ENCODE results near the gene PTPN4. TPM values are rescaled to one million over a fixed set of nuclear protein-coding genes. Genes with fewer than 3 reads are reported as not detected.
A peak's percentile ranks its signal among the peaks of the same experiment; 100 is the strongest.

The PTPN4 gene
- total RNA-seq, 2 donors from 2014 or later = 38.0 to 46.5 TPM

DNA sequence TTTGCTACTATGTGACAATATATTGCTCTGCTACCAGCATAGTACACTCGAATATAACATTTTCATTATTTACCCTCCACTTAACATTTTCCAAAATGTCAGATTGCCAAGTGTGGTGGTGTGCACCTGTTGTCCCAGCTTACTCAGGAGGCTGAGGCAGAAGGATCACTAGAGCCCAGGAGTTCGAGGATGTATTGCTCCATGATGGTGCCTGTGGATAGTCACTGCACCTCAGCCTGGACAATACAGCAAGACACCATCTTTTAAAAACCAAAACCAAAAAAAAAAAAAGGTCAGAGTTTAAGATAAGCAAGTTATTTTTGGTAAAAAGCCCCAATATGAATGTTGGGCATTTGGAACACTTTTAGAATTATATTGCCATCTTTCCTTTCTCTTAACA lies 178.0 kb downstream of the PTPN4 start:
- ATAC-seq (replicated peaks in 1 of 2) (no peak), DNase-seq (no peak)
- peaks cover 0 to 1% of the 10 kb centered on the region in 2 donors for H3K9me3 Mint-ChIP-seq
- no peaks in the 10 kb centered on the region for H3K27me3 Mint-ChIP-seq (ENCODE audit: low read depth)
- no peak overlapping the region for H3K4me3 Mint-ChIP-seq
- H3K36me3 Mint-ChIP-seq (ENCODE audit: insufficient read depth in 2 of 2) = peaks cover 5 to 20% of the 10 kb centered on the region in 2 donors
- peaks cover under 1% of the 10 kb centered on the region for H3K4me1 Mint-ChIP-seq (ENCODE audit: low read depth)
- no peak overlapping the region for H3K27ac Mint-ChIP-seq

DNA sequence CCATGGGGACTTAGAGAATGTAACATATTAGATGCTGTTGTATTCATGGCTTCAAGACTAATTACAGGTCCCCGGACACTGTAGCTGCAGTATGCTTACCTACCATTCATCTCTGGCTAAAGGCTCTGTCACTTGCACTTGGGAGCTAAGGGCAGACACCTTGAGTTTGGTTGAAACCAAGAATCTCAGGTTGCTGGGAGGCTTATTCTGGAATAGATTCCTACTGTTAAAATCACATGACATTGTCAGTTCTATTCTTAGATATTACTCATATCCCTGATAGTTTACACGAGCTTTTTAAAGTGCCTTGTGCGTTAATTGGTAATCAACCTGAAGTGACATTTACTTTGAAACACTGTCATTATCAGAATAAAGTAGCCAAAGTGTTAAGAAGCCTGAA lies 180.2 kb downstream of the PTPN4 start:
- Mint-ChIP-seq H3K4me3 (no peak overlapping the region), H3K4me1 (ENCODE audit: low read depth) (peaks cover 5% of the 10 kb centered on the region), H3K9me3 (peaks cover 0 to 1% of the 10 kb centered on the region in 2 donors), H3K36me3 (ENCODE audit: insufficient read depth in 2 of 2) (peaks cover 5 to 18% of the 10 kb centered on the region in 2 donors), H3K27ac (no peak overlapping the region), H3K27me3 (ENCODE audit: low read depth) (no peaks in the 10 kb centered on the region)
- DNase-seq (no peak), ATAC-seq (replicated peaks in 1 of 2) (no peak)

DNA sequence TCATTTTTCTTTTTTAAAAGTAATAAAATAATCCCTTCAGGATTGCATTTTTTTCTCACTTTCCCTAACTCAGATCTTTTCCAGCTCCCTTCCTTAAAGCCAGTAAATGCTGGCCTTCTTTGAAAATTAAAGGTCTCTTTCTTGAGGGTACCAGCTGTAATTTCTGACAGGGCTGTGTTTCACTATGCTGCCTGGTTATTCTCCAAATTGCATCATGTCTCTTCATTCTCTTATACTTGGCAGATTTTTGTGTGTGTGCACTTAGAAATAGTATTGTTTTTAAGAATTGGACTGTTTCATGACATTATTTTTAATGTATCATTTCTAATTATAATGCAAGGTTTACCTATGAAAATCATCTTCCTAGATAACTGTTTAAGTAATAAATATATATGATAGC lies 181.1 kb downstream of the PTPN4 start:
- Mint-ChIP-seq H3K36me3 (ENCODE audit: insufficient read depth in 2 of 2) (peaks cover 4 to 14% of the 10 kb centered on the region in 2 donors), H3K4me1 (ENCODE audit: low read depth) (peaks cover 5% of the 10 kb centered on the region), H3K27me3 (ENCODE audit: low read depth) (no peaks in the 10 kb centered on the region), H3K4me3 (no peak overlapping the region), H3K9me3 (peaks cover 0 to 1% of the 10 kb centered on the region in 2 donors), H3K27ac (no peak overlapping the region)
- DNase-seq (no peak), ATAC-seq (replicated peaks in 1 of 2) (no peak)

DNA sequence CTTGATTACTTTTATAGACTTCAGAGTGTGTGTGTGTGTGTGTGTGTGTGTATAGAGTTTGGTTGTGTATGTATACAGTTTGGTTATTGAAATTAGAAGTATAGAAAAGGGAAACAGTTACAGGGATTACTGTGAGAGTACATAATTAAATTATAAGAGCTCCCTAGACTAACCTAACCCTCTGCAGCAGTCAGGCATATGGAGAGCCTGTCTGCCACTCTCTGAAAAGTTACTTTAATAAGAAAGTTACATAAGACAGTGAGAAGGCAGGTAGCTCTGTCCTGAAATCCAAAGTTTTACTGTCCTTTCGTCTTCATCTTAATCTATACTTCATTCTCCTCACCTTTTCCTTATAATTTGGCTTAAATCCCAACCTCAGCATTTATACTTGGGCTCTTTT lies 181.7 kb downstream of the PTPN4 start:
- no peak for ATAC-seq (replicated peaks in 1 of 2)
- no peak for DNase-seq
- Mint-ChIP-seq H3K4me3 (no peak overlapping the region), H3K4me1 (ENCODE audit: low read depth) (peaks cover 5% of the 10 kb centered on the region), H3K27me3 (ENCODE audit: low read depth) (no peaks in the 10 kb centered on the region), H3K36me3 (ENCODE audit: insufficient read depth in 2 of 2) (peaks cover 1 to 10% of the 10 kb centered on the region in 2 donors), H3K27ac (peak overlapping the region; percentile 24), H3K9me3 (peaks cover 0 to under 1% of the 10 kb centered on the region in 2 donors)

DNA sequence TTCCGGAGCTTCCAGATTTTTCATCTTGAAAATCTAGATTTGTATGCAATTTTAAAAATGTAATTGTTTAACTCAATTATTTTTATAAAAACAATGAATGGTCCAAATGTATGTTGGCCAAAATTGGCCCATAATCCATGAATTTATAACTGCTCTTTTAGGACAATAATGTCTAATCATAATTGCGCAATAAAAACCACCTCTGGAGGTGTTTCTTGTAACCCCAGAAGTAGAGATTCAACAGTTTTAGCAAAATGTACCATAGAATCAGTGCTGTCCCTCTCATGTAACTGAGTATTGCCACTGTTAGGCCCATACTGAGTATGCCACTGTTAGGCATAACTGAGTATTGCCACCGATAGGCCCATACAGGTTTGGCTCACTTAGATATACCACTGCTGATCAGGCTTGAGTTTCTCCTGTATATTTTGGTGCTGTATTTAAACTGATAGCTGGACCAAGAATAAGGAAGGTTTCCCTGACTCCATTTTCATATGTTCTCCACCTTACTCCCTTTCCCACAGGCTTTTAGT lies 182.3 kb downstream of the PTPN4 start:
- Mint-ChIP-seq H3K27me3 (ENCODE audit: low read depth) (no peaks in the 10 kb centered on the region), H3K4me3 (no peak overlapping the region), H3K9me3 (no peaks in the 10 kb centered on the region), H3K27ac (peak overlapping the region; percentile 83), H3K36me3 (ENCODE audit: insufficient read depth in 2 of 2) (peaks cover 0 to 5% of the 10 kb centered on the region in 2 donors), H3K4me1 (ENCODE audit: low read depth) (peaks cover 5% of the 10 kb centered on the region)
- ATAC-seq (replicated peaks in 1 of 2) (no peak), DNase-seq (no peak)

DNA sequence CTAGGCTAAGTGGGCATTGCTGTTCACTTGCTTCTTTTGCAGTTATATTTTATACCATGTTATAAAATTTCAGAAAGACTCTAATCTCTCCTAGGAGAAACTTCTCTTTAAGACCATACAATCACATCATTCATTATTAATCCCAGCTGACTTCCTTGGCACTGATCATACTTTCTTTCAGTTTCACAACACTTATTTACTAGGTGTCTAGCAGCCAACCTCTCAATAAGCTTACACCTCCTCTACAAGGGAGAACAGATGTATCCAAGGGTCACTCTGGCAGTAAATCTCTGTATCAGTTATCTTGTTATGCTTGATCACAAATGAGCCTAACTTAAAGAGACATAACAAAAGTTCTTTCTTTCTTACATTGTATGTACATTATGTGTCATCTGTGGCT lies 183.3 kb downstream of the PTPN4 start:
- H3K27ac Mint-ChIP-seq = peak overlapping the region; percentile 42
- peak overlapping the region in 1 of 2 donors; percentile 19 for H3K4me3 Mint-ChIP-seq
- H3K27me3 Mint-ChIP-seq (ENCODE audit: low read depth) = no peaks in the 10 kb centered on the region
- peak in 1 of 2 donors; percentile 25 for ATAC-seq (replicated peaks in 1 of 2)
- no peaks in the 10 kb centered on the region for H3K9me3 Mint-ChIP-seq
- peaks cover 5% of the 10 kb centered on the region for H3K4me1 Mint-ChIP-seq (ENCODE audit: low read depth)
- peaks cover 0 to 5% of the 10 kb centered on the region in 2 donors for H3K36me3 Mint-ChIP-seq (ENCODE audit: insufficient read depth in 2 of 2)
- no peak for DNase-seq

DNA sequence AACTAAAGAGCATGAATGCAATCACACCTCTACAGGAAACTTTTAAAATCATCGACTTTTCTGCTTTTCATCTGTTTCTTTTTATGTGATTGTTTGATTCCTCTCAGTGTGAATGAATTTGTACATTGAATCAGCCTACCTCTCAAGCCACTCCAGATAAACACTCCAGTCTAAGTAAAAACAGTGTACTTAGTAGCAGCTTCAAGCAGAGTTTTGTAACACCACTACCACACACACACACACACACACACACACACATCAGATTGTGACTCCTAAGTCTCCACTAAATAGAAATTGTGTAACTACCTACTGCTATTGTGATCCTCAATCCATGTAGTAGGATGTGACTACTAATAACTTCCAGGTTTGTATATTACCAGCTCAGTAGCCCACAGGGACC lies 187.8 kb downstream of the PTPN4 start:
- Mint-ChIP-seq H3K9me3 (no peaks in the 10 kb centered on the region), H3K4me1 (ENCODE audit: low read depth) (peaks cover 12% of the 10 kb centered on the region), H3K27ac (no peak overlapping the region), H3K36me3 (ENCODE audit: insufficient read depth in 2 of 2) (peaks cover 1 to 5% of the 10 kb centered on the region in 2 donors), H3K27me3 (ENCODE audit: low read depth) (no peaks in the 10 kb centered on the region), H3K4me3 (no peak overlapping the region)
- ATAC-seq (replicated peaks in 1 of 2) (no peak), DNase-seq (no peak)

DNA sequence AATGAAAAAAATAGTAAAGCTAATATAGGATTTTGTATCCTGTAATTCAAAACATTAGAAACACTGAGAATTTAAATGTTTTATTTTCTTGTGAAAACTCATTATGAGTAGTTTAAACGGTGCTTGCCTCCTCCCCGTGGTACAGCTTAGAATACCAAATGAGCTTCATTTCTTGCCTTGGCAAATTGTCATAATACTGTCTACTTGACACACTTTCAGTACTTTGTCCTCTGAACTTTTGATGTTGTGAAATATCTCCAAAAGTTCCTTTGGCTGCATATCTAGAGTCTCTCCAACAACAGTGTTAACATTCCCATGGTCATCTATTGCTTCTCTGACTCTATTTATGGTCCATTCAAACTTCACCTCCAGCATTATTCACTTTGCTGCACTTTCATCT lies 191.2 kb downstream of the PTPN4 start:
- DNase-seq (no peak), ATAC-seq (replicated peaks in 1 of 2) (no peak)
- H3K36me3 Mint-ChIP-seq (ENCODE audit: insufficient read depth in 2 of 2) = peaks cover 1 to 13% of the 10 kb centered on the region in 2 donors
- no peaks in the 10 kb centered on the region for H3K27me3 Mint-ChIP-seq (ENCODE audit: low read depth)
- no peaks in the 10 kb centered on the region for H3K9me3 Mint-ChIP-seq
- peaks cover 7% of the 10 kb centered on the region for H3K4me1 Mint-ChIP-seq (ENCODE audit: low read depth)
- no peak overlapping the region for H3K4me3 Mint-ChIP-seq
- H3K27ac Mint-ChIP-seq = peak overlapping the region; percentile 32

DNA sequence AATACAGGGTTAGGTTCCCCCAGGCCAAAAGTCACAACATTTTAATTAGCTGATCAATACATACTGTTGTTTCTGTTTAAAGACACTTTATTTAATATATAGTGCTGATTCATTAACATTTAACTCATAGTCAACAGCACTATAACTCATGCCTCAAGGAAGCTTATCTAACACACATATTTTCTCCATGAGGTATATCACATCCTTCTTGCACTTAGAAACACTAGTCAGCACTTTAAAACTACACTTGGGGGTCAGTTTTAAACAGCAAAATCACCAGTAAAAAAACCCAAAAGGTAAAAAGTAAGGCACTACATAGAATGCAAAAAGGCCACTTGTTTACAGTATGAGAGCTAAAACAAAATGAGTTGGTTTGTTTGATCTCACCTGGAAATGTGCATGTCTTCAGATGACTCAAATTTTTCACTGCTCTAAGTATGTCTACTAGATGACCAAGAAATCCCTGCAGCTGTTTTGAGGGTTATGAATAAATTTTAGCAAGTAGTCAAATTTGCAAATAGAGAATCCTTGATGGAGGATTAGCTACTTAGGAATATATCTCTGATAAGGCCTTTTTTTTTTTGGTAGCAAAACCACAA lies 199.0 kb downstream of the PTPN4 start:
- no peak overlapping the region for H3K4me3 Mint-ChIP-seq
- peaks cover 2 to 27% of the 10 kb centered on the region in 2 donors for H3K36me3 Mint-ChIP-seq (ENCODE audit: insufficient read depth in 2 of 2)
- DNase-seq (no peak), ATAC-seq (replicated peaks in 1 of 2) (peak; percentile 45 to 58)
- H3K27me3 Mint-ChIP-seq (ENCODE audit: low read depth) = no peaks in the 10 kb centered on the region
- peak overlapping the region; percentile 34 for H3K27ac Mint-ChIP-seq
- no peaks in the 10 kb centered on the region for H3K9me3 Mint-ChIP-seq
- peaks cover 23% of the 10 kb centered on the region for H3K4me1 Mint-ChIP-seq (ENCODE audit: low read depth)

DNA sequence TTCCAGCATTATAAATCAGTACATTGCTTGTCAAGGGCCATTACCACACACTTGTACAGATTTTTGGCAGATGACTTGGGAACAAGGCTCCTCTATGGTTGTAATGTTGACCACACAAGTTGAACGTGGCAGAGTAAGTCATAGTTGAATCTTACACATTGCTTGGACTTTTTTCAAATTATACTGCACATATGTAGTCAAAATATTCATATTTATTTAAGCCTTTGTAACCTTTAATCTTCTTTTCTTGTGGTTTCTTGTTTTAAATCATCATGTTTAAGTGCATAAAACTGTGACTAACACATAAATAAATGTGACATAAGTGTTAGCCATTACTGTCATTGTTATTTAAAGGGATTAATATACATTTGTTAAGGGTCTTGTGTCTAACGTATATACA lies 201.1 kb downstream of the PTPN4 start:
- H3K4me1 Mint-ChIP-seq (ENCODE audit: low read depth) = peaks cover 23% of the 10 kb centered on the region
- DNase-seq (no peak), ATAC-seq (replicated peaks in 1 of 2) (peak; percentile 52 to 67)
- no peaks in the 10 kb centered on the region for H3K9me3 Mint-ChIP-seq
- H3K36me3 Mint-ChIP-seq (ENCODE audit: insufficient read depth in 2 of 2) = peaks cover 2 to 24% of the 10 kb centered on the region in 2 donors
- H3K27me3 Mint-ChIP-seq (ENCODE audit: low read depth) = no peaks in the 10 kb centered on the region
- H3K27ac Mint-ChIP-seq = peak overlapping the region; percentile 19
- no peak overlapping the region for H3K4me3 Mint-ChIP-seq

DNA sequence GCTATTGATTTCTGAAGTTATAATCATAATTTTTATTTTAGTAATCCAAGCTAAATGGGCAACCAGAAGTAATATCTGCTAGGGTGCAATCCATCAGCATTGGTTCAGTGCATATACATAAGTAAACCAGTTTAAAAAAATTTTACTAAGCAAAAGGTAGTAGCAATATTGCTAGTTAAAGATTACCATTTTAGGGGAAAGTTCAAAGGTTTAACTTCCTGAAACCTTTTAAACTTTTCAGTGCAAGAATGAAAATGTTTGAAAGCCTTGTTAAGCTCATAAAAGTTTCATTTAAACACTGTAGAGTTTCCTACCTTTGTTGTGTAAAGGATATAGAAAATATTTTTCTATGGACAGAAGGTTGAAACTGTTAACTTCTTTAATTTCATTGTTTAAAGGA lies 222.2 kb downstream of the PTPN4 start:
- no peaks in the 10 kb centered on the region for H3K4me1 Mint-ChIP-seq (ENCODE audit: low read depth)
- H3K36me3 Mint-ChIP-seq (ENCODE audit: insufficient read depth in 2 of 2) = peaks cover 0 to 2% of the 10 kb centered on the region in 2 donors
- peak overlapping the region; percentile 70 for H3K27ac Mint-ChIP-seq
- no peaks in the 10 kb centered on the region for H3K9me3 Mint-ChIP-seq
- ATAC-seq (replicated peaks in 1 of 2) (no peak), DNase-seq (no peak)
- H3K4me3 Mint-ChIP-seq = no peak overlapping the region
- no peaks in the 10 kb centered on the region for H3K27me3 Mint-ChIP-seq (ENCODE audit: low read depth)

DNA sequence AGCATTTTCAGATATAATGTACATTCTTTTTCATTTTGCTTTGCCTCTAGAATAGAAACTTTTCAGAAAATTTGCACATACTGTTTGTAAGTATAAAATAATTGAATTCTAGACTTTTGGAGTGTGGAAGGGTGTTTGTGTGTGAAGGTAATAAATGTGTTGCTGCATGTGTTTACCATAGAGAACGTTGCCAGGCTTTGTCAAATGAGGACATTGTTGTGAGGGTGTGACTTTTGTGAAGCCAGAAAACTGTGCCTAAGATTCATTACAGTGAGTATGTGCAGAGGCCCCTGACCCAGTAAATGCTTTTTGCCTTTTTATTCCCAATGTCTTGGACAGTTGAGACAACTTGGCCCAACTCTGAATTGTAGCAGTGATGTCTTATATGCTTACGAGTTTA lies 222.8 kb downstream of the PTPN4 start:
- H3K27me3 Mint-ChIP-seq (ENCODE audit: low read depth) = no peaks in the 10 kb centered on the region
- H3K4me1 Mint-ChIP-seq (ENCODE audit: low read depth) = no peaks in the 10 kb centered on the region
- no peak for DNase-seq
- no peaks in the 10 kb centered on the region for H3K36me3 Mint-ChIP-seq (ENCODE audit: insufficient read depth in 2 of 2)
- H3K4me3 Mint-ChIP-seq = no peak overlapping the region
- ATAC-seq (replicated peaks in 1 of 2) = no peak
- H3K27ac Mint-ChIP-seq = peak overlapping the region; percentile 70
- H3K9me3 Mint-ChIP-seq = no peaks in the 10 kb centered on the region

DNA sequence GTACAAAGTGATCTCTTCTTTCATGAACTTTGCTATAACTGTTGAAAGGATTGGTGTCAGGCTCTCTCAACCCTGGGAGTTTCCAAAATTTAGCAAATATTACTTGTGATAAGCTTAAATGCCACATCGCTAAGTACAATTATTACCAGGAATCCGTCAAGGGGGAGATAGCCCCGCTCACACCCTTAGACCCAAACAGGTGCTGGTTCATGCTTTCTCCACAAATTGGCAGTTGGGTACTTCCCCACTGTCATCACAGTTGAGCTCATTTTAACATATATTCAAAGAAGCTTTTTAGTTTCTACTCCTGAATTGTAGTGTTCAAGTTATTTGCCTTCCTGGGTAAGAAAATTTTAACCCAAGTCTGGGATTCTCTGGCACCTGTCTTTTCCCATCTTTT lies 223.4 kb downstream of the PTPN4 start:
- H3K4me3 Mint-ChIP-seq = no peak overlapping the region
- H3K9me3 Mint-ChIP-seq = no peaks in the 10 kb centered on the region
- no peak overlapping the region for H3K27ac Mint-ChIP-seq
- DNase-seq (no peak), ATAC-seq (replicated peaks in 1 of 2) (no peak)
- H3K4me1 Mint-ChIP-seq (ENCODE audit: low read depth) = no peaks in the 10 kb centered on the region
- no peaks in the 10 kb centered on the region for H3K36me3 Mint-ChIP-seq (ENCODE audit: insufficient read depth in 2 of 2)
- H3K27me3 Mint-ChIP-seq (ENCODE audit: low read depth) = no peaks in the 10 kb centered on the region

DNA sequence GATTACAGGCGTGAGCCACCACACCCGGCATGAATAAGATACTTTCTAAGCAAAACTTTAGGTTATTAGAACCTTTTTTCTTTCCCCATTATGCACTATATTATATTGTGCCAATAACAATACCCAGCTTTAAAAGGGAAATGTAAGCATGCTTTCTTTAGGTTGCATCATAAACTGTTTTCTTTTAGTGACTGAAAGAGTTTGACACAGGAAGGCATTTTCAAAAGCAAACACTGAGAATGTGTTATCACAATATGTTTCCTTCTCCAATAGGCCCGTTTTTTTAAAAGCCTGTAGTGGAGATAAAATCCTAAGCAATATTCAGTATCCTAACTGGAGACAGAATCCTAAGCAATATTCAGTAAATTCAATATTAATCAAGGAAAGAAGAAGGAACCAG lies 236.4 kb downstream of the PTPN4 start:
- no peak for DNase-seq
- H3K36me3 Mint-ChIP-seq (ENCODE audit: insufficient read depth in 2 of 2) = no peaks in the 10 kb centered on the region
- H3K9me3 Mint-ChIP-seq = no peaks in the 10 kb centered on the region
- H3K4me3 Mint-ChIP-seq = no peak overlapping the region
- H3K4me1 Mint-ChIP-seq (ENCODE audit: low read depth) = no peaks in the 10 kb centered on the region
- no peak overlapping the region for H3K27ac Mint-ChIP-seq
- peaks cover 12% of the 10 kb centered on the region for H3K27me3 Mint-ChIP-seq (ENCODE audit: low read depth)
- no peak for ATAC-seq (replicated peaks in 1 of 2)

All from activated T-cell treated with anti-CD3 and anti-CD28 coated beads, Interleukin-2, amount 50 U/mL, for 72 hours (primary cell).